H1 (cell line): ENCODE data around the gene TTC23. TPM values are rescaled to one million over a fixed set of nuclear protein-coding genes. Genes with fewer than 3 reads are reported as not detected.

Source experiments
- ATF2 ChIP-seq: IDR thresholded peaks from 2 replicates; pipeline ENCODE4 v1.6.1; 2012; ENCODE audit warnings: low read length, inconsistent platforms
- CBX5 ChIP-seq: fragments of 300-800, 300-1000 bp; sonication (generic); IDR thresholded peaks from 2 replicates; pipeline ENCODE4 v1.7.1; 2016; ENCODE audit warnings: antibody characterized with exemption, low read length, low read depth
- EZH2 ChIP-seq: fragments of 200-600 bp; sonication (generic); IDR thresholded peaks from 2 replicates; pipeline ENCODE4 v1.7.1; 2012; ENCODE audit warnings: low read depth, mild to moderate bottlenecking, moderate library complexity, low read length, inconsistent platforms; ENCODE audit not compliant: severe bottlenecking
- MAFK ChIP-seq: IDR thresholded peaks from 2 replicates; pipeline ENCODE4 v1.6.1; 2012; ENCODE audit warnings: low read depth, mild to moderate bottlenecking, improper control_type of control experiment, low read length
- TBP ChIP-seq: IDR thresholded peaks from 2 replicates; pipeline ENCODE4 v1.6.1; 2011; ENCODE audit warnings: low read depth, low read length, improper control_type of control experiment
- polyA plus RNA-seq, 7 experiments: library from polyadenylated mRNA; depleted of rRNA in 3 of 7; stranded (reverse) in 5 of 7; unstranded in 2 of 7; fragments of >200 nt in 5 of 7; fragments of 200-250 nt in 2 of 7; gene quantifications; 1 replicate in 5 of 7; 2 replicates in 1 of 7; 4 replicates in 1 of 7; pipeline versions ENCODE4 v1.2.1 to v1.2.3, GENCODE V29; 2011 to 2013; ENCODE audit warnings: missing spikeins in 2 of 7, mixed read lengths in 2 of 7
- total RNA-seq: library from RNA; stranded (reverse); fragmentation: NEBNext Ultra II Directional; extraction: Animal tissue kit (Norgen Biotek cat#: 25700); gene quantifications from 2 replicates; pipeline ENCODE4 v1.2.1, GENCODE V29; 2021
- TF ChIP-seq, protein P1 (sequence below): fragments of 300-600 bp; sonication (generic); IDR thresholded peaks from 2 replicates; pipeline ENCODE4 v1.7.1; 2012; ENCODE audit warnings: low read length, moderate library complexity, mild to moderate bottlenecking, inconsistent platforms; ENCODE audit not compliant: insufficient replicate concordance

TTC23 gene
- total and polyA plus RNA-seq, 2 of the 8 experiments (the other 6 are each of a cell fraction or from before 2014, with no cell fraction given): 4.8 to 23.0 TPM

- TF ChIP-seq, protein P1, sequence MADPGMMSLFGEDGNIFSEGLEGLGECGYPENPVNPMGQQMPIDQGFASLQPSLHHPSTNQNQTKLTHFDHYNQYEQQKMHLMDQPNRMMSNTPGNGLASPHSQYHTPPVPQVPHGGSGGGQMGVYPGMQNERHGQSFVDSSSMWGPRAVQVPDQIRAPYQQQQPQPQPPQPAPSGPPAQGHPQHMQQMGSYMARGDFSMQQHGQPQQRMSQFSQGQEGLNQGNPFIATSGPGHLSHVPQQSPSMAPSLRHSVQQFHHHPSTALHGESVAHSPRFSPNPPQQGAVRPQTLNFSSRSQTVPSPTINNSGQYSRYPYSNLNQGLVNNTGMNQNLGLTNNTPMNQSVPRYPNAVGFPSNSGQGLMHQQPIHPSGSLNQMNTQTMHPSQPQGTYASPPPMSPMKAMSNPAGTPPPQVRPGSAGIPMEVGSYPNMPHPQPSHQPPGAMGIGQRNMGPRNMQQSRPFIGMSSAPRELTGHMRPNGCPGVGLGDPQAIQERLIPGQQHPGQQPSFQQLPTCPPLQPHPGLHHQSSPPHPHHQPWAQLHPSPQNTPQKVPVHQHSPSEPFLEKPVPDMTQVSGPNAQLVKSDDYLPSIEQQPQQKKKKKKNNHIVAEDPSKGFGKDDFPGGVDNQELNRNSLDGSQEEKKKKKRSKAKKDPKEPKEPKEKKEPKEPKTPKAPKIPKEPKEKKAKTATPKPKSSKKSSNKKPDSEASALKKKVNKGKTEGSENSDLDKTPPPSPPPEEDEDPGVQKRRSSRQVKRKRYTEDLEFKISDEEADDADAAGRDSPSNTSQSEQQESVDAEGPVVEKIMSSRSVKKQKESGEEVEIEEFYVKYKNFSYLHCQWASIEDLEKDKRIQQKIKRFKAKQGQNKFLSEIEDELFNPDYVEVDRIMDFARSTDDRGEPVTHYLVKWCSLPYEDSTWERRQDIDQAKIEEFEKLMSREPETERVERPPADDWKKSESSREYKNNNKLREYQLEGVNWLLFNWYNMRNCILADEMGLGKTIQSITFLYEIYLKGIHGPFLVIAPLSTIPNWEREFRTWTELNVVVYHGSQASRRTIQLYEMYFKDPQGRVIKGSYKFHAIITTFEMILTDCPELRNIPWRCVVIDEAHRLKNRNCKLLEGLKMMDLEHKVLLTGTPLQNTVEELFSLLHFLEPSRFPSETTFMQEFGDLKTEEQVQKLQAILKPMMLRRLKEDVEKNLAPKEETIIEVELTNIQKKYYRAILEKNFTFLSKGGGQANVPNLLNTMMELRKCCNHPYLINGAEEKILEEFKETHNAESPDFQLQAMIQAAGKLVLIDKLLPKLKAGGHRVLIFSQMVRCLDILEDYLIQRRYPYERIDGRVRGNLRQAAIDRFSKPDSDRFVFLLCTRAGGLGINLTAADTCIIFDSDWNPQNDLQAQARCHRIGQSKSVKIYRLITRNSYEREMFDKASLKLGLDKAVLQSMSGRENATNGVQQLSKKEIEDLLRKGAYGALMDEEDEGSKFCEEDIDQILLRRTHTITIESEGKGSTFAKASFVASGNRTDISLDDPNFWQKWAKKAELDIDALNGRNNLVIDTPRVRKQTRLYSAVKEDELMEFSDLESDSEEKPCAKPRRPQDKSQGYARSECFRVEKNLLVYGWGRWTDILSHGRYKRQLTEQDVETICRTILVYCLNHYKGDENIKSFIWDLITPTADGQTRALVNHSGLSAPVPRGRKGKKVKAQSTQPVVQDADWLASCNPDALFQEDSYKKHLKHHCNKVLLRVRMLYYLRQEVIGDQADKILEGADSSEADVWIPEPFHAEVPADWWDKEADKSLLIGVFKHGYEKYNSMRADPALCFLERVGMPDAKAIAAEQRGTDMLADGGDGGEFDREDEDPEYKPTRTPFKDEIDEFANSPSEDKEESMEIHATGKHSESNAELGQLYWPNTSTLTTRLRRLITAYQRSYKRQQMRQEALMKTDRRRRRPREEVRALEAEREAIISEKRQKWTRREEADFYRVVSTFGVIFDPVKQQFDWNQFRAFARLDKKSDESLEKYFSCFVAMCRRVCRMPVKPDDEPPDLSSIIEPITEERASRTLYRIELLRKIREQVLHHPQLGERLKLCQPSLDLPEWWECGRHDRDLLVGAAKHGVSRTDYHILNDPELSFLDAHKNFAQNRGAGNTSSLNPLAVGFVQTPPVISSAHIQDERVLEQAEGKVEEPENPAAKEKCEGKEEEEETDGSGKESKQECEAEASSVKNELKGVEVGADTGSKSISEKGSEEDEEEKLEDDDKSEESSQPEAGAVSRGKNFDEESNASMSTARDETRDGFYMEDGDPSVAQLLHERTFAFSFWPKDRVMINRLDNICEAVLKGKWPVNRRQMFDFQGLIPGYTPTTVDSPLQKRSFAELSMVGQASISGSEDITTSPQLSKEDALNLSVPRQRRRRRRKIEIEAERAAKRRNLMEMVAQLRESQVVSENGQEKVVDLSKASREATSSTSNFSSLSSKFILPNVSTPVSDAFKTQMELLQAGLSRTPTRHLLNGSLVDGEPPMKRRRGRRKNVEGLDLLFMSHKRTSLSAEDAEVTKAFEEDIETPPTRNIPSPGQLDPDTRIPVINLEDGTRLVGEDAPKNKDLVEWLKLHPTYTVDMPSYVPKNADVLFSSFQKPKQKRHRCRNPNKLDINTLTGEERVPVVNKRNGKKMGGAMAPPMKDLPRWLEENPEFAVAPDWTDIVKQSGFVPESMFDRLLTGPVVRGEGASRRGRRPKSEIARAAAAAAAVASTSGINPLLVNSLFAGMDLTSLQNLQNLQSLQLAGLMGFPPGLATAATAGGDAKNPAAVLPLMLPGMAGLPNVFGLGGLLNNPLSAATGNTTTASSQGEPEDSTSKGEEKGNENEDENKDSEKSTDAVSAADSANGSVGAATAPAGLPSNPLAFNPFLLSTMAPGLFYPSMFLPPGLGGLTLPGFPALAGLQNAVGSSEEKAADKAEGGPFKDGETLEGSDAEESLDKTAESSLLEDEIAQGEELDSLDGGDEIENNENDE: no peak
- no peak for TF ChIP-seq EZH2
- TF ChIP-seq TBP: no peak
- TF ChIP-seq CBX5: no peak
- TF ChIP-seq MAFK: no peak
- no peak for TF ChIP-seq ATF2
These were observed 124.7 kb downstream of the TTC23 start (continued) for GRCh38 chr15:99124641-99125040.
